Measurements from ENCODE around the gene CA4. TPM values are rescaled to one million over a fixed set of nuclear protein-coding genes. Genes with fewer than 3 reads are reported as not detected.
"Not testable (repeated sequence)": the region's sequence is repeated elsewhere in the genome, so short reads cannot be mapped to it uniquely, and the experiment has no call there.

CA4 gene
- total RNA-seq, result 100 to 1,000 TPM in 3 of 4 donors, 10 to 100 TPM in 1; 15.7 to 359 (median 246) TPM

GRCh38 chr17:60149691-60150582 is at the start of gene CA4:
TSS of gene CA4 (plus strand) at chr17:60149973. CDS start at chr17:60150035, 62 bp downstream.
- 10% methylated on average over 59 of the region's 81 CpGs; no CpG with 5 or more reads in 1 of the 2 donors for WGBS, 2 donors (ENCODE audit: low coverage in 1 of 2)
- Histone ChIP-seq H3K4me3 (peak within 1 kb of the TSS in 3 of 4 donors; percentile 23 to 51 (median 25)), H3K36me3 (no peaks in the 10 kb centered on the region), H3K4me1 (peaks cover 0 to 31% (median 18%) of the 10 kb centered on the region in 4 donors), H3K27me3 (peaks cover 88% of the 10 kb centered on the region), H3K9me3 (no peaks in the 10 kb centered on the region), H3K27ac (peak within 1 kb of the TSS in 1 of 4 donors; percentile 57)
- no peak for DNase-seq
- TF ChIP-seq POLR2A (IDR thresholded peaks at IDR 0.05) (no peak), EP300 (IDR thresholded peaks at IDR 0.05; ENCODE audit: low read depth) (no peak), POLR2AphosphoS5 (IDR thresholded peaks at IDR 0.05) (no peak), CTCF (IDR thresholded peaks at IDR 0.05) (no peak)
- intact Hi-C loops (cut with DNase I; ENCODE audit: low total_unique reads), result loop anchor here (10.0 kb wide), 2 partner anchors 45 to 285 kb away; no protein-coding TSS in a partner anchor
- in situ Hi-C loops (cut with MboI; ENCODE audit: low pct_ligation_motif_present in 1 of 4, low pct_unique_long_range_greater_than_20kb in 1 of 4, low sequenced_read_pairs in 3 of 4), result loop anchor here in 3 of 4 donors (25.0 kb wide), 2 partner anchors 262 to 287 kb away; partner anchors contain the start of gene CHCT1 (in 1 of the 3)

- H3K27me3 ChIP-seq; H3K36me3 ChIP-seq; H3K27ac ChIP-seq; DNase-seq; in situ Hi-C loops (cut with MboI; ENCODE audit: low pct_ligation_motif_present in 1 of 4, low pct_unique_long_range_greater_than_20kb in 1 of 4, low sequenced_read_pairs in 3 of 4); H3K4me1 ChIP-seq; H3K4me3 ChIP-seq; H3K9me3 ChIP-seq: not testable (repeated sequence)
- intact Hi-C loops (cut with DNase I; ENCODE audit: low total_unique reads), result loop anchor here (10.0 kb wide), 1 partner anchor 54 kb away; no protein-coding TSS in a partner anchor
- 71% methylated on average over 1 of the region's 2 CpGs; no CpG with 5 or more reads in 1 of the 2 donors for WGBS, 2 donors (ENCODE audit: low coverage in 1 of 2)
These were observed 49.2 kb upstream of the CA4 start for GRCh38 chr17:60100577-60100976.

GRCh38 chr17:60102015-60102631 is 47.6 kb upstream of the CA4 start:
- 38 to 64% methylated on average over 6 to 11 of the region's 11 CpGs for WGBS, 2 donors (ENCODE audit: low coverage in 1 of 2)
- H3K36me3 ChIP-seq; DNase-seq; H3K9me3 ChIP-seq; H3K27me3 ChIP-seq; in situ Hi-C loops (cut with MboI; ENCODE audit: low pct_ligation_motif_present in 1 of 4, low pct_unique_long_range_greater_than_20kb in 1 of 4, low sequenced_read_pairs in 3 of 4); H3K4me1 ChIP-seq: not testable (repeated sequence)
- H3K4me3 ChIP-seq, result peak overlapping the region in 2 of 4 donors; percentile 17 to 37
- H3K27ac ChIP-seq, result peak overlapping the region in 3 of 4 donors; percentile 16 to 47 (median 17)
- intact Hi-C loops (cut with DNase I; ENCODE audit: low total_unique reads), result loop anchor here (10.0 kb wide), 1 partner anchor 53 kb away; no protein-coding TSS in a partner anchor

- no peaks in the 10 kb centered on the region for H3K36me3 ChIP-seq
- intact Hi-C loops (cut with DNase I; ENCODE audit: low total_unique reads), result loop anchor here (10.0 kb wide), 1 partner anchor 52 kb away; no protein-coding TSS in a partner anchor
- DNase-seq, result peak; percentile 37
- TF ChIP-seq CTCF (IDR thresholded peaks at IDR 0.05) (no peak), EP300 (IDR thresholded peaks at IDR 0.05; ENCODE audit: low read depth) (no peak), POLR2AphosphoS5 (IDR thresholded peaks at IDR 0.05) (no peak), POLR2A (IDR thresholded peaks at IDR 0.05) (no peak)
- H3K4me1 ChIP-seq, result peaks cover 0 to 4% (median 0%) of the 10 kb centered on the region in 4 donors
- no peaks in the 10 kb centered on the region for H3K9me3 ChIP-seq
- peak overlapping the region in 3 of 4 donors; percentile 16 to 47 (median 17) for H3K27ac ChIP-seq
- in situ Hi-C loops (cut with MboI; ENCODE audit: low pct_ligation_motif_present in 1 of 4, low pct_unique_long_range_greater_than_20kb in 1 of 4, low sequenced_read_pairs in 3 of 4), result no loop called here
- peak overlapping the region in 2 of 4 donors; percentile 17 to 37 for H3K4me3 ChIP-seq
- no peaks in the 10 kb centered on the region for H3K27me3 ChIP-seq
- 19 to 58% methylated on average over 1 to 19 of the region's 20 CpGs for WGBS, 2 donors (ENCODE audit: low coverage in 1 of 2)
These were observed 47.1 kb upstream of the CA4 start for GRCh38 chr17:60102632-60103096.
